Colon (tissue), 2 donors: ENCODE data around the gene PRKCH.
A peak's percentile ranks its signal among the peaks of the same experiment; 100 is the strongest.

Experiments
- FAIRE-seq: peaks from 2 replicates; lab custom pipeline; 2012; peaks lifted over from hg19 to GRCh38; lab: Jason Lieb, UNC
- donor health status: control.
- donor health status: control.

The PRKCH gene

GRCh38 chr14:61476105-61476753, 154.8 kb downstream of the PRKCH start:
- FAIRE-seq = no peak

DNA sequence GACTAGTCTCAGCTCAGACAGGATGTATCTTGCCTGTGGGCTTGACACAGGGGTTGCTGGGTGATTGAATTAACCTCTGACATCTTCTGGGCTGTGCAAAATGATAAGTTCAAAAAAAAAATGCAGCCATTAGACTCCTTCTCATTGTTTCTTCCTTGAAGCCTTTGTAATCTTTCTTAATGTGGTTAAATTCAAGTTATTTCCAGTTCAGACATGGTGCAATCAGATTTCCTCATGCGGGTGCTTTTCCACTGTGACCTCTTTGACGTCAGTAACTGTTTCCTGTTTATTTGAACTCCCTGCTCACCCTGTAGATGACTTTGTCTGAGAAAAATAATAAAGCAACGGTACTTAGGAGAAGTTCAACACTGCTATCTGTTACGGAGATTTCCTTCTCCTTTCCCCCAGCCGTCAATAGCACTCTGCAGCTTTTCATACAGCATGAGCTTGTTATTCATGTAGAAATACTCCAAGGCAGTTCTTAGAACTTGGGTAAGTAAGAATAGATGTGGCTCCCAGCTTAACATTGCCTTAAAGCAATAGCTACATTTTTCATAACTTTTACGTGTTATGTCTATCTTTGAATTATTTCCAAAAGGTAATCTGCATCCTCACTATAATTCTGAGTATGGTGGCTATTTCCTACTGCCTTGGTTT, 155.5 kb downstream of the PRKCH start:
- peak; percentile 38 for FAIRE-seq

DNA sequence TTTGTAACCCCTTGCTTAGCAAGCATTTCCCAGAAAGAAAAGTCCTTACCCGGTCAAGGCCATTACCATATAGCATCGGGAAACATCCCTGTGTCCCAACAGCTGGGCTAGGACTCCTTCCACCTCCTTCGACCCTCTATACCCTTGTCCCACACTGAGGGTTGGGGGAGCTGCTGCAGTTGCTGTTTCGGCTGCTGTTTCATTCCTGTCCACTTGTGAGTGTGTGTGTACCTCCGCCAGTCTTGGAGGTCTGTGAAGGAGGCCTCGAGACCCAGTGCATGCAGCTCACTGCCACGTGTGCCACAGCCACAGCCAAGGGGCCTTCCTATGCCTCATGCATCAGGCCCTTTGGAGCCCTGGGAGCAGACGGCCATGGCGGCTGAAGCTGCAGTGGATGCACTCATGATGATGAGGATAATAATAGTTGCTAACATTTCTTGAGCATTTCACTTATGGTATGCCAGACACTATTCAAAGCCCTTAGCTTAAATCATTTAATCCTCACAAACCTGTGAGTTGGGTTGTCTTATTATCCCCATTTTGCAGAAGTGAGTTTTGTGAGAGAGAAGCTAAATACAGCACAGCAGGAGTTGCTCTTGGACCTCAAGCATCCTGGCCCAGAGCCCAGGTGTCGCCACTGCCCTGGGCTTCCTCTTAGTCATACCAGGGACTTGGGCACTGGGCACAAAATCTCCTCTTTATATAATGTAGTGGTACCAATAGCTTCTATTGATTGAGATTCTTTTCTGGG, 156.5 kb downstream of the PRKCH start:
- no peak for FAIRE-seq

DNA sequence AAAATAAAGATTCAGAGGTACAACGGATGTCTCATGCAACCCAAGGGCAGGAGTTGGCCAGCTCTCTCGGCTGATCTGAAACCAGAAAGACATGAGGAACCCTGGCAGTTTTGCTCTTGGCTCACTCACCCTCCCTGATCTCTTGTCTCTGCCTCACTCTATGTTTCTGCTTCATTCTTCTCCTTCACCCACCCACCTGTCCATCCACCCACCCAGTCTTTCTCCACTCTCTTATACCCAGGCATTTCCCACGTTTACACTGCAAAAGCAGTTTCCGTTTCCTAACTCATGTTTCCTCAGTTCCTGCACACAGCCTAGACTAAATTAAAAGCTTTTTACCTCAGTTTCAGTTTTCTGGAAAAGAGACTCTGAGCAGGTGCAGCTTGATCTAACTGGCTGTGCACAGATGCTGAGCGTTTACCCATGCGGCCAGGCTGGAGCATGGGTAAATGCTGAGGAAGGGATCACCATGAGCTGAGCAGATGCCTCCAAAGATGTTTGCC, 157.6 kb downstream of the PRKCH start:
- no peak for FAIRE-seq

DNA sequence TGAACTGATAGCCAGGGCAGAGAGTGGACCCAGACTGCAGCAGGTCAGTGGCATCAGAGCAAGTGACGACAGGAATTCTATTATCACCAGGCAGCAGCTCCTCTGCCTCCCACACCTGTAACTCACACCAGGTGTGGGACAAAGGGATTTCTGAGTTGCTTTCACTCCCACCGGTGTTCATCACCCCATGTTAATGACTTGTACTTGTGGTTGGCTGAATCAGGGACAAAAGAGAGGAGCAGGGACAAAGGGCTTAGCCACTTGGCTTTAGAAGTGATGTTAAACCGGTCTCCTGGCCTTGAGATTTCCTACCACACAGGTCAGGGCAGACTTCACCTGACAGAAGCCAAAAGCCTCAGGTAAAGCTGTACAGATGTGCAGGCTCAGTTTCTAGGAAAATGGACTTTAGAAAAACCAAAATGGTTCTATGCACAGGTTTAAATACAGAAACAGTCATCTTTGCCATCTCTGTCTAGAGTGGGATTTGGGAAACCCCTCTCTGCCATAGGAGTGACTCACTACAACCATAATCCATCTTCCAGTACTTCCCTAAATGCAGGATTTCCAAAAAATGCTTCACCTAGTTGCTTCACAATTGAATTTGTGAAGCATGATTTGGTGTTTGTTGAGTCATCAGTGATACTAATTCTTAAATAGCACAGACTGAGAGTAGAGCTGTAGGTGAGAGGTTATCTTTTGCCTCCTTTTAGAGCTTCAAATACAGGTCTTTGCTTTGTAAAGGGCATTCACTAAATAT, 158.5 kb downstream of the PRKCH start:
- no peak for FAIRE-seq

DNA sequence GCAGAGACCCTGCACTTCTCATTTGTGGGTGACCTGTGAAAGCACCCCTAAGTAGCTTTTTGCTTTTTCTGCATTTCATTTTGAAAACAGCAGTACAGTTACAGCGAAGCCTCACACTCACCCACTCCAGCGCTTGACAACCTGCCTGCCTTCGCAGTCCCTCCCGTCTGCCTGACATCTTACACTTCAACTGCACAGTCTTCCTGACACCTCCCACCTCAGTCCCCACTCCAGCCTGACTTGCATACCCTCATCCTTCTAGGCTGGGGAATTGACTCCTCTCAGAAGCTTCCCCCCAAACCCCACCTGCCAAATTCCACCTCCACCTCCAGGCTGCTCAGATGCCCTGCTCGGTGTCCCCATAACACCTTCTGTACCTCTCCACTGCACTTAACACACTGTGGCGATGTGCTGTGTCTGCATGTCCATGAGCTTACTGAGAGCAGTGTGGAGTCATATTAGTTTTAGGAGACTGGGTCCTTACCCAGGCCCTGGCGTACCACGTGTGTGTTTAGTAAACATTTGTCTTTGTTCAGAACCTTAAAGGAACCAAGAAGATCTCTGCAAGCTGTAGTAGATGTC, 159.4 kb downstream of the PRKCH start:
- no peak for FAIRE-seq

DNA sequence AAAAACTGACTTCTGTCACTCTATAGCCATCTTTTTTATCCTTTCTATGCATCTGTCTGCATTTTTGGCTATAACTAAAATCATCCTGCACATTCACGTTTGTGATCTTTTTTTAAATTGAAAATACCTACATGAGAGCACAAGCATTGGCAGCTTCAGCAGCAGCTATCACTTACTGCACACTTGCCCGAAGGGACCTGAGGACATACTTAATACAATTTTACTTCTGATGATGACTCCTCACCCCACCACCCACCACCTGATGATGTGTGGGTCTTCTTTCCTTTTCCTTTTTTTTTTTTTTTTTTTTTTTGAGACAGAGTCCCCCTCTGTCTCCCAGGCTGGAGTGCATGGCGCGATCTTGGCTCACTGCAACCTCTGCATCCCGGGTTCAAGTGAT, 160.3 kb downstream of the PRKCH start:
- no peak for FAIRE-seq

DNA sequence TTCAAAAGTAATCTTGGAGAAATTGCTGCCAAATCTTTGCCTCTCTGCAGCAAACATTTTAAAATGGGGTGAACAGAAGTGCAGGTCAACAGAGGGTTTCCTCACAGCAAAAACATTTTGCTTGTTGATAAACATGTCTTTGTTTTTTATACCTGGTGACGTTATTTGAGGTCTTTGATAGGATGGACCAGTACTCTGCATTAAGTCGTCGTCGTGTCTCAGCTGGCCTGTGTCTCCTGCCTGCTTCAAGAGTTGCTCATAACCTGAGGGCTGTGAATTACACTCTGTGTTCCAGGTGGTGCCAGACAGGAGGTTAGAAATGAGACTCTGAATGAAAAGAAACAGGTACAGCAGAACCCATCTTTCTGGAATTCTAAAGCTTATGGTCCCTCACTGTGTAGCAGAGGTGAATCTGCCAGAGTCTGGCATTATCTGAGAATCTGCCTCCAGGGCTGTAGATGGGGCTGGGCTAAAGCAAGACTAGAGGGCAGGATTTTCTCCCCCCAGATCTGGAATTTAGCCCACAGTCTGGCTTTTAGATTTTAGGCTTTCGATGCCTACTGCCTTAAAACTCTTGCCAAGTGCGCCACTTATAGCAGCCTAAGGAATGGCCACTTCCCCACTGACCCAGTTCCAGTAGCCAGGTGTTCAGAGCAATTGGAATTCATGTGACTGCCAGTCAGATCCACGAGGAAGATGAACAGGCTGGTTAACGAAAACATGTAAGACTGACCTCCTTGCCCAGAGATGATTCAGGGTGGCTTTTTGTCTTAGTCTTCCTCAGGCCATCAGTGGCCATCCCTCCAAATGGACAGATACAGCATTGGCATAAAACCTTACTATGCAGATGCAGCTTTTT, 161.2 kb downstream of the PRKCH start:
- FAIRE-seq = no peak

- FAIRE-seq = no peak
Observed at GRCh38 chr14:61483476-61483875, 162.1 kb downstream of the PRKCH start.

DNA sequence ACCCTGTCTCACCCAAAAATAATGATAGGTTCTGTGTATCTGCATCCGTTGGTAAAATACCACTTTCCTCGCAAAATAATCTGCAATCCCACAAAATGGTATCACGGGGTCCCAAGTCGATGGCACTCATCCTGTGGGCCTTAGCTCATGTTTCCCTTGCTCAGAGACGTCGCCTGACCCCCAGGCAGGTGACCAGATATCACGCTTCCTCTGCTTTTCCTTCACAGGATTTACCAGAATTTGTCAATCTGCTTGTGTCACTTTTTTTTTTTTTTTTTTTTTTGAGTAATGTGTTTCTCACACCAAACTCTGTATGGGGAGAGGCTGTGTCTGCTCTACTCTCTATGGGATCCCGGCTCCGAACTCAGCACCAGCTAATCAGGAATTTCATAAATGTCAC, 162.7 kb downstream of the PRKCH start:
- no peak for FAIRE-seq

- FAIRE-seq = no peak
Observed at GRCh38 chr14:61484826-61485584, 163.6 kb downstream of the PRKCH start.

DNA sequence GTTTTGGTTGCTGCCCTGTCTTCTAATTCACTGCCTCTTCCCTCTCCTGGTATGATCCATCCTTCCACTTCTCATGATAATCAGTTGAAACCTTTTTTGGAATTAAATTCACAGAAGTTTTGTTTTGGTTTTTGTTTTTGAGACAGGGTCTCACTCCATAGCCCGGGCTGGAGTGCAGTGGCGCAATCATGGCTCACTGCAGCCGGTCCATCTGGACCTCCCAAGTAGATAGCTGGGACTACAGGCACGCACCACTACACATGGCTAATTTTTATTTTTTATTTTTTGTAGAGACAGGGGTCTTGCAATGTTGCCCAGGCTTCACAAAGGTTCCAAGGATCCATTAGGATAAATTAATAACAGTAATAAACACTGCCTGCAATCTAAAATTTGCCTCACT, 164.3 kb downstream of the PRKCH start:
- FAIRE-seq = no peak

DNA sequence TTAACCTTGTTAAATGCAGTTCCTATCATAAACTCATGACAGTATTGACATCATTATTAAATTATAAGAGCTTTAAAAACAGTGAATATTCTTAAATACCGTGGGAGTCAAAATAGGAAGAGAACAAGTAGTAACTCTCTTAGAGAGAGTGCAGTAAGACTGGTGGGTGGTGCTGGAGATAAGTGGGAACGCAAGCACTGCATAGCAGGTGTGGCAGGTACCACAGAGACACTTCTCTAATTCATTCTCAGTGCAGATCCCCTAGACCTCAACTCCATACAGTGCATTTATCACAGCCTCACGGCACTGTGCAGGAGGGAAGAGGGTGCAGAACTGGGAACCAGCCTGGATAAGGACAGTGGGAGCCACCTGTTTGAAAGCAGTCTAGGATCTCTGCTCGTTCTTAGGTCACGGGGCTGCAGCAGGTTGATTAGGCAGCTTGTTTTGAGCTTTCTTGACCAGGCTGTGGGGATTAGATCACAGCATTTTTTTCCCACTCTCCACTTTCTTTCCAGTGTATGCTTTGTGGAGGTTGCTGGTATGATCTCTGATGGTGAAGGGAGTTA, 165.6 kb downstream of the PRKCH start:
- no peak for FAIRE-seq

DNA sequence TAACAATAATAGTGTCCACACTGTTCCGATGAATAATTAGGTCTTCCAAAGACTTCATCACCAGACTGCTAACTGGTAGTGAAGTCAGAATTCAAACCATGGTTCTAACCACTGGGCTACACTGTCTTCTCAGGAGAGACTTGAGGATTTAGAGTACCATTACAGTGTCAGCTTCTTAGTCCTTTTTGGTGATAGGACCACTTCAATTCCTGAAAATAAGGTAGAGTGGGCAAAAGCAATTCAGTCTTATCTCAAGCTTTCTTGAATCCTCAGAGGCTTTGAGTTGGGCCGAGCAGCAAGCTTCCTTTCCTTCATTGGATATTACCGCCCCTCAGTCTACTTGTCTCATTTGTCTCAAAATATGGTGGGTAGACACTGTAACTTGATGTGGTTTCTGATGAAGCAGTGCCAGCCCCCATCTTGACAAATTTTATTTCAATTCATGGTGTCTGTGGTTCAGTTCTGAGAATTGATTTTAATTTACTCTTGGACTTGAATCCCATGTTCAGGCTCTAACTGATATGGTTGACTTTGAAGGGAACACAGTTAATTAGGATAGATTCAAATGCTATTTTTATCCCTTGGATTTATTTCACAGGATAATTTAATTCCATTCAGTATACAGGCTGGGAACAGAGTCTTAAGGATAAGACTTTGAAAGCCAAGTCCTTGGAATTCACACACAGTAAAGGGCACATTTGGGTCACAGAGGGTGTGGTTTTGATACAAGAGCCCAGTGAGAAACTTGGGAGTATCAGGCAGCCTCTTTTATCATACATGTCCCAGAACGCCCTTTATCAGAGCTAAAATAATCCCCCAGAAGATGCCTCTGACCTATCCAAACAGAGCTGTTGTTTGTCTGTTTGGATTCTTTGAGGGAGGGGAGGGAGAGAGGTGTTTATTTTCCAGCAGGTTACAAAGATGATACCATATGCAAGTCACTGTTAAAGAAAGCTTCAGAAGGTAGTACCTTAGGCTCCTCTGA, 167.3 kb downstream of the PRKCH start:
- no peak for FAIRE-seq

DNA sequence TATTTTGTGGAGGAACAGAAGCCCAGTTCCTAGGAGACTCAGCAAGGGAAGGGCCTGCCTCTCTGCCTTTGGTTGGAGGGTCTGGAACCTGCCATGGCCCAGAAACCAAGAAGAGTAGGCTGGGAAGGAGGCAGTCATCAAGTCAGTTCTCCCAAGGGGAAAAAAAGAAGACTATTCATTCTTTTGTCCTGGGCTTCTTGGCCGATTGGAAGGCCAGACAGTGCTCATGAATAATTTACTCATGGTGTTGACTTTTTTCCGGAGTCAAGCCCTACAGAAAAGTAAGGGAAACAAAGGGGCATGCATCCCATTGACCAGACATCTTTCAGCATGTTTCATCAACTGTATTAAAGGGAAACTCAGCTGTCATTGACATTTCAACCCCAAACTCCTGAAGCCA, 168.1 kb downstream of the PRKCH start:
- no peak for FAIRE-seq

DNA sequence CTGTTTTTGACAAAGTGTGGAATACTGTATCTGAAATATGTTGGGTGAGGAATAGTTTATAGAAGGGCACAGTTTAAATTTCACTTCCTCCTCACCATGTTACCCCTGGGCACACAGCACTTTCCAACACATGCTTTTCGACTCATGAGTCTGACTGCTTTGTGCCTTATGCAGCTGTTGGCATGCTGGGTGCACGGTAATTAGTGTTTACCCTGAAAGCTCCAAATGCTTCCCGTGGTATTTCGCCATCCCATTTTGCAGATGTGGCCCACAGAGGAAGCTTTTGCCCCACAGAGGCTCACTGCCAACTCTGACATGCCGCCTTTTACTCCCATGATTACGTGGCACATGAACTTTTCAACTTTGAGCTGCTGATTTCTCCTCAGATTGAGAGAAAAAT, 168.6 kb downstream of the PRKCH start:
- FAIRE-seq = no peak

DNA sequence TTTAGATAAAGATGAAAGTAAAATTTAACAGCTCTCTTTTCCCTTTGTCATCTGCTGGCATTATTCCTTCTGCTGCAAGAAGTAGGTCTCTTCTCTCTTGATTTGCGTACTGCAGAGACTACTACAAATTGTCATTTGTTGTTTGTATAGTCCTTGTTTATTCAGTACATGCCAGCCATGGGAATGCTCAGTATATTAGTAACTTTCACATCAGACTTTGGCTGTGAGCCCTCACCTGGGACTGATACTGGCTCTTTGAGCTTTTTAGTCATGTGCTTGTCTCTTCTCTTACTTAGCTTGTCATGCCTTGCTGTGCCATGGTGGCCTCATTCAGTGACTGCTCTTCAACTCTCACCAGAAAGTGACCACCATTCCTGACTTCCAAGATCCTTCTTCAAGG, 169.8 kb downstream of the PRKCH start:
- no peak for FAIRE-seq

DNA sequence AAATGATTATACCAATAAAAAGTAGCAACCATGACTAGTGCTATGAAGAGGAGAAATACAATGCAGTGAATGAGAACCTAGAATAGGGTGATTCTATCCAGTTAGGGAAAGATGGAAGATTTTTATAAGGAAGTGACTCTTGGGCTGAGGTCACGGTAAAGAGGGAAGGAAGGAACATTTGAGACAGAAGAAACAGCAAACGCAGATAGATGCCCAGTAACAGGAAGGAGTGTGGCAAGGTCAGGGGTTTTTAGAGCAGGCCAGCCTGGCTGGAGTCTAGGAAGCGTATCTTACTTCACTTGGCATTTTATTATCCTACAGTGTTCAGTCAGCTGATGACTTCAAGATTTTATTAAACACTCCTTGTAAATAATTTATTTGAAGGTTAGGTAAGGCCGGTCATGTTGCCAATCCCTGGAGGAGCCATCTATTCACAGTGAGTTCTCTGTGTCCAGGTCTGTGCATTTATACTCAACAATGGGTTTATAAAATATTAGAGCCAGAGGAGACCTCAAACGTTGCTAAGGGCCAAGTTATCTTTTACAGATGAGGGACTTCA, 170.6 kb downstream of the PRKCH start:
- FAIRE-seq = no peak

- FAIRE-seq = no peak
Observed at GRCh38 chr14:61492474-61492873, 171.1 kb downstream of the PRKCH start.
